Endothelial cell (in vitro differentiated cells): ENCODE results near the gene AEBP2. TPM values are rescaled to one million over a fixed set of nuclear protein-coding genes. Genes with fewer than 3 reads are reported as not detected.

Experiments
- DNase-seq: peaks from one replicate; pipeline ENCODE4 v3.0.0; 2021; ENCODE audit warnings: low spot score
- H3K27ac Mint-ChIP-seq: one replicate; pipeline ENCODE4 v1.8.0; 2021; ENCODE audit warnings: mixed read lengths, inconsistent platforms; ENCODE audit not compliant: unreplicated experiment
- H3K27me3 Mint-ChIP-seq: one replicate; pipeline ENCODE4 v1.8.0; 2021; ENCODE audit warnings: mild to moderate bottlenecking, moderate library complexity, mixed read lengths, inconsistent platforms; ENCODE audit not compliant: unreplicated experiment
- H3K36me3 Mint-ChIP-seq: one replicate; pipeline ENCODE4 v1.8.0; 2021; ENCODE audit warnings: mild to moderate bottlenecking, low read depth, mixed read lengths, inconsistent platforms; ENCODE audit not compliant: unreplicated experiment
- H3K4me1 Mint-ChIP-seq: one replicate; pipeline ENCODE4 v1.8.0; 2021; ENCODE audit warnings: mild to moderate bottlenecking, mixed read lengths, inconsistent platforms; ENCODE audit not compliant: unreplicated experiment
- H3K4me3 Mint-ChIP-seq: one replicate; pipeline ENCODE4 v1.8.0; 2021; ENCODE audit warnings: mild to moderate bottlenecking, mixed read lengths, inconsistent platforms; ENCODE audit not compliant: unreplicated experiment
- H3K9me3 Mint-ChIP-seq: one replicate; pipeline ENCODE4 v1.8.0; 2021; ENCODE audit warnings: mixed read lengths, inconsistent platforms; ENCODE audit not compliant: unreplicated experiment
- total RNA-seq: library from RNA; stranded (reverse); fragmentation: NEBNext Ultra II Directional; extraction: Animal tissue kit (Norgen Biotek cat#: 25700); gene quantifications from one replicate; pipeline ENCODE4 v1.2.1, GENCODE V29; 2021; ENCODE audit not compliant: unreplicated experiment
- TF ChIP-seq, protein P1 (sequence below): fragments of 200-600 bp; sonication (generic); IDR thresholded peaks from one replicate; pipeline ENCODE4 v1.5.0; 2021; ENCODE audit warnings: antibody characterized with exemption; ENCODE audit not compliant: unreplicated experiment

AEBP2 gene
- total RNA-seq, 1 donor from 2014 or later, result 37.6 TPM

DNA sequence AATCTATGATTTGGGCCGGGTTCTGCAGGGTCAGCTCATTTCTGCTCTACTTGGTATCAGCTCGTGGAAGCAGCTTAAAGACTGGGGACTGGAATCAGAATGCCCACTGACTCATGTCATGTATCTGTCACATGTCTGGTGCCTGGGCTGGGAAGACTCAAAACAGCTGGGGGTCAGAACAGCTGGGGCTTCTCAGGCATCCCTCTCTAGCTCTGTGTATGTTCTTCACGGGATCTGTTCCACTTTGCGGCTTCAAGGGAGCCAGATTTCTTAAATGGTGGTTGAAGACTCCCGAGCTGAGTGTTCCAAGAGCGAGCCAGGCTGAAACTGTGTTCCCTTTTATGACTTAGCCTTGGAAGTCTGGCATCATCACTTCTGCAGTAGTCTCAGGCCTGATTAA lies 11.9 kb downstream of the AEBP2 start:
- no peak for DNase-seq
- Mint-ChIP-seq H3K27me3 (no peaks in the 10 kb centered on the region), H3K4me1 (peaks cover 20% of the 10 kb centered on the region), H3K4me3 (no peak overlapping the region), H3K9me3 (no peaks in the 10 kb centered on the region), H3K36me3 (peaks cover 4% of the 10 kb centered on the region), H3K27ac (no peak overlapping the region)
- TF ChIP-seq, protein P1, sequence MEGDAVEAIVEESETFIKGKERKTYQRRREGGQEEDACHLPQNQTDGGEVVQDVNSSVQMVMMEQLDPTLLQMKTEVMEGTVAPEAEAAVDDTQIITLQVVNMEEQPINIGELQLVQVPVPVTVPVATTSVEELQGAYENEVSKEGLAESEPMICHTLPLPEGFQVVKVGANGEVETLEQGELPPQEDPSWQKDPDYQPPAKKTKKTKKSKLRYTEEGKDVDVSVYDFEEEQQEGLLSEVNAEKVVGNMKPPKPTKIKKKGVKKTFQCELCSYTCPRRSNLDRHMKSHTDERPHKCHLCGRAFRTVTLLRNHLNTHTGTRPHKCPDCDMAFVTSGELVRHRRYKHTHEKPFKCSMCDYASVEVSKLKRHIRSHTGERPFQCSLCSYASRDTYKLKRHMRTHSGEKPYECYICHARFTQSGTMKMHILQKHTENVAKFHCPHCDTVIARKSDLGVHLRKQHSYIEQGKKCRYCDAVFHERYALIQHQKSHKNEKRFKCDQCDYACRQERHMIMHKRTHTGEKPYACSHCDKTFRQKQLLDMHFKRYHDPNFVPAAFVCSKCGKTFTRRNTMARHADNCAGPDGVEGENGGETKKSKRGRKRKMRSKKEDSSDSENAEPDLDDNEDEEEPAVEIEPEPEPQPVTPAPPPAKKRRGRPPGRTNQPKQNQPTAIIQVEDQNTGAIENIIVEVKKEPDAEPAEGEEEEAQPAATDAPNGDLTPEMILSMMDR, result no peak

DNA sequence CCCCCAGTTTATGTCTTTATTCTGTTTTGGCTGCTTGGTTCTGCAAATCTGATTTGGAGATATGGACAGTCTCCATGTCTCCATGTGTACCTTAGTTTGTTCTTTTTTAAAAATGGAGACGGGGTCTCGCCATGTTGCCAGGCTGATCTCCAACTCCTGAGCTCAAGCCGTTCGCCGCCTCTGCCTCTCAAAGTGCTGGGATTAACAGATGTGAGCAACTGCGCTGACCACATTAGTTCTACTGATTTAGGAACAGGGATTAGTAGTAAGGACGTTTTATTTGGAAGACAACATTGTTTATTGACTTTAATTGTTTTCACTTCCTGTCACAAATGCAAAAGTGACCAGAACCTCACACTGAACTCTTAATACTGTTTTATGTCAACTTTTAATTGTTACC lies 14.7 kb downstream of the AEBP2 start:
- no peak overlapping the region for H3K4me3 Mint-ChIP-seq
- H3K27me3 Mint-ChIP-seq, result no peaks in the 10 kb centered on the region
- H3K4me1 Mint-ChIP-seq, result peaks cover 21% of the 10 kb centered on the region
- TF ChIP-seq, protein P1, result no peak
- DNase-seq, result no peak
- H3K27ac Mint-ChIP-seq, result no peak overlapping the region
- H3K9me3 Mint-ChIP-seq, result no peaks in the 10 kb centered on the region
- H3K36me3 Mint-ChIP-seq, result peaks cover 4% of the 10 kb centered on the region

GRCh38 chr12:19454837-19455236 lies 15.5 kb downstream of the AEBP2 start:
- Mint-ChIP-seq H3K36me3 (peaks cover 4% of the 10 kb centered on the region), H3K27me3 (no peaks in the 10 kb centered on the region), H3K27ac (no peak overlapping the region), H3K9me3 (no peaks in the 10 kb centered on the region), H3K4me3 (no peak overlapping the region), H3K4me1 (peaks cover 18% of the 10 kb centered on the region)
- DNase-seq, result no peak
- TF ChIP-seq, protein P1, result no peak

GRCh38 chr12:19456176-19456575 lies 16.9 kb downstream of the AEBP2 start:
- no peaks in the 10 kb centered on the region for H3K9me3 Mint-ChIP-seq

GRCh38 chr12:19457561-19457960 lies 18.3 kb downstream of the AEBP2 start:
- no peak for DNase-seq
- Mint-ChIP-seq H3K4me3 (no peak overlapping the region), H3K9me3 (no peaks in the 10 kb centered on the region), H3K27me3 (no peaks in the 10 kb centered on the region), H3K36me3 (peaks cover 1% of the 10 kb centered on the region), H3K4me1 (peaks cover 18% of the 10 kb centered on the region), H3K27ac (peak overlapping the region; percentile 32)
- TF ChIP-seq, protein P1, result no peak

More at GRCh38 chr12:19456176-19456575, 16.9 kb downstream of the AEBP2 start:
- DNase-seq, result no peak
- Mint-ChIP-seq H3K4me1 (peaks cover 18% of the 10 kb centered on the region), H3K4me3 (no peak overlapping the region), H3K36me3 (peaks cover 4% of the 10 kb centered on the region), H3K27ac (no peak overlapping the region), H3K27me3 (no peaks in the 10 kb centered on the region)
- TF ChIP-seq, protein P1, result no peak
